GM23248 (cell line): ENCODE results near the gene CAMK1. TPM values are rescaled to one million over a fixed set of nuclear protein-coding genes. Genes with fewer than 3 reads are reported as not detected.

Experiments
- DNase-seq: peaks from one replicate; pipeline ENCODE4 v3.0.0-alpha.2; 2015
- H2AFZ ChIP-seq: fragments of 200-600 bp; sonication (generic); 2 replicates; pipeline ENCODE4 v1.6.1; 2016; ENCODE audit warnings: antibody characterized with exemption
- H3F3A ChIP-seq: fragments of 200-600 bp; sonication (generic); 2 replicates; pipeline ENCODE4 v1.6.1; 2016; ENCODE audit warnings: mild to moderate bottlenecking, antibody characterized with exemption, mixed run types; ENCODE audit not compliant: insufficient read depth
- H3K27ac ChIP-seq: fragments of 200-600 bp; sonication (generic); 2 replicates; pipeline ENCODE4 v1.5.1; 2016; ENCODE audit warnings: mild to moderate bottlenecking
- H3K27me3 ChIP-seq: fragments of 200-600 bp; sonication (generic); replicated peaks from 2 replicates; pipeline ENCODE4 v1.6.1; 2016; ENCODE audit warnings: mild to moderate bottlenecking; ENCODE audit not compliant: insufficient read depth
- H3K36me3 ChIP-seq: fragments of 200-600 bp; sonication (generic); 2 replicates; pipeline ENCODE4 v1.6.1; 2016; ENCODE audit warnings: low read depth, mild to moderate bottlenecking
- H3K4me1 ChIP-seq: fragments of 200-600 bp; sonication (generic); 2 replicates; pipeline ENCODE4 v1.6.1; 2016; ENCODE audit warnings: mild to moderate bottlenecking; ENCODE audit not compliant: insufficient read depth
- H3K4me2 ChIP-seq: fragments of 200-600 bp; sonication (generic); one replicate; pipeline ENCODE4 v1.6.1; 2016; ENCODE audit warnings: mild to moderate bottlenecking; ENCODE audit not compliant: unreplicated experiment
- H3K4me3 ChIP-seq: fragments of 200-600 bp; sonication (generic); 2 replicates; pipeline ENCODE4 v1.5.1; 2016; ENCODE audit warnings: mild to moderate bottlenecking
- H3K79me2 ChIP-seq: fragments of 200-600 bp; sonication (generic); 2 replicates; pipeline ENCODE4 v1.6.1; 2016; ENCODE audit warnings: mild to moderate bottlenecking; ENCODE audit not compliant: insufficient read depth
- H3K9ac ChIP-seq: fragments of 200-600 bp; sonication (generic); 2 replicates; pipeline ENCODE4 v1.6.1; 2016; ENCODE audit warnings: mild to moderate bottlenecking
- H3K9me2 ChIP-seq: fragments of 200-600 bp; sonication (generic); 2 replicates; pipeline ENCODE4 v1.6.1; 2016; ENCODE audit warnings: mixed run types, mild to moderate bottlenecking, moderate library complexity; ENCODE audit not compliant: insufficient read depth
- H3K9me3 ChIP-seq: fragments of 200-600 bp; sonication (generic); one replicate; pipeline ENCODE4 v1.6.1; 2017; ENCODE audit warnings: low read depth
- H4K20me1 ChIP-seq: fragments of 200-600 bp; sonication (generic); 2 replicates; pipeline ENCODE4 v1.6.0; 2016; ENCODE audit not compliant: insufficient read depth
- EZH2 ChIP-seq: fragments of 200-600 bp; sonication (generic); IDR thresholded peaks from 2 replicates; pipeline ENCODE4 v1.6.1; 2018; ENCODE audit warnings: antibody characterized with exemption, mild to moderate bottlenecking; ENCODE audit not compliant: insufficient read depth, poor library complexity, severe bottlenecking
- EZH2phosphoT487 ChIP-seq: fragments of 200-600 bp; sonication (generic); IDR thresholded peaks from 2 replicates; pipeline ENCODE4 v1.6.1; 2018; ENCODE audit warnings: antibody characterized with exemption, moderate library complexity, mild to moderate bottlenecking, low read depth; ENCODE audit not compliant: insufficient read depth
- WGBS, 2 experiments: methylation state at CpG; one replicate each; pipeline ENCODE4 v1.1.6; 2015 to 2017; ENCODE audit warnings: low lambda C conversion rate in 2 of 2, low coverage in 1 of 2; ENCODE audit errors: missing lambda C conversion rate in 2 of 2; 5-methylcytosine and 5-hydroxymethylcytosine counted together
- in situ Hi-C: fragments of 300-500 bp; cut with MboI; formaldehyde crosslinking; loops from 2 replicates; pipeline ENCODE4 v1.15.0; 2020
- polyA plus RNA-seq: library from polyadenylated mRNA; unstranded; fragments of >200 nt; fragmentation: Nextera tagmentation; extraction: Ambion mirVana; gene quantifications from 2 replicates; pipeline ENCODE4 v1.2.1, GENCODE V29; 2016
- total RNA-seq: library from RNA; depleted of rRNA; stranded (reverse); fragments of >200 nt; shearing (Covaris generic); gene quantifications from 2 replicates; pipeline ENCODE4 v1.2.3, GENCODE V29; 2014

The CAMK1 gene
- total and polyA plus RNA-seq, 2 experiments from 2014 or later: 26.9 to 28.3 TPM

- 9 to 19% methylated on average over 7 of the region's 7 CpGs for WGBS, 2 experiments
- Histone ChIP-seq H3K27me3 (no peaks in the 10 kb centered on the region), H3K4me1 (peaks cover 17% of the 10 kb centered on the region), H3K79me2 (peaks cover 61% of the 10 kb centered on the region), H3K9ac (peak overlapping the region; percentile 96), H2AFZ (no peak overlapping the region), H4K20me1 (no peaks in the 10 kb centered on the region; the same call in 1 of the 2 replicates), H3K9me2 (no peaks in the 10 kb centered on the region), H3K36me3 (peaks cover 17% of the 10 kb centered on the region; the same call in 1 of the 2 replicates), H3F3A (peaks cover 9% of the 10 kb centered on the region), H3K9me3 (no peaks in the 10 kb centered on the region), H3K4me2 (peak overlapping the region; percentile 98), H3K4me3 (peak overlapping the region; percentile 84), H3K27ac (peak overlapping the region; percentile 97)
- TF ChIP-seq EZH2phosphoT487: no peak
- TF ChIP-seq EZH2: no peak
- in situ Hi-C loops: no loop called here
- DNase-seq: peak; percentile 73
Observed at GRCh38 chr3:9732740-9733115, 37.0 kb downstream of the CAMK1 start.

- Histone ChIP-seq H3K4me1 (peaks cover 17% of the 10 kb centered on the region), H3K9ac (peak overlapping the region; percentile 96), H4K20me1 (no peaks in the 10 kb centered on the region; the same call in 1 of the 2 replicates), H3K27me3 (no peaks in the 10 kb centered on the region), H3F3A (peaks cover 9% of the 10 kb centered on the region), H3K9me3 (no peaks in the 10 kb centered on the region), H2AFZ (peak overlapping the region; percentile 82), H3K4me3 (peak overlapping the region; percentile 84), H3K9me2 (no peaks in the 10 kb centered on the region), H3K27ac (peak overlapping the region; percentile 97), H3K4me2 (peak overlapping the region; percentile 98), H3K79me2 (peaks cover 56% of the 10 kb centered on the region), H3K36me3 (peaks cover 15% of the 10 kb centered on the region; the same call in 1 of the 2 replicates)
- no peak for TF ChIP-seq EZH2phosphoT487
- no peak for TF ChIP-seq EZH2
- 2 to 3% methylated on average over 31 to 41 of the region's 41 CpGs for WGBS, 2 experiments
- peak; percentile 63 for DNase-seq
- in situ Hi-C loops: no loop called here
Observed at GRCh38 chr3:9732080-9732739, 37.5 kb downstream of the CAMK1 start.

- WGBS, 2 experiments: 1% methylated on average over 60 to 88 of the region's 88 CpGs
- Histone ChIP-seq H3K27me3 (no peaks in the 10 kb centered on the region), H3K36me3 (peaks cover 15% of the 10 kb centered on the region; the same call in 1 of the 2 replicates), H4K20me1 (no peaks in the 10 kb centered on the region; the same call in 1 of the 2 replicates), H3K79me2 (peaks cover 48% of the 10 kb centered on the region), H2AFZ (peak within 1 kb of the TSS; percentile 87), H3F3A (peaks cover 9% of the 10 kb centered on the region), H3K9me3 (no peaks in the 10 kb centered on the region), H3K4me3 (peak within 1 kb of the TSS; percentile 84), H3K4me1 (peaks cover 17% of the 10 kb centered on the region), H3K9ac (peak within 1 kb of the TSS; percentile 96), H3K9me2 (no peaks in the 10 kb centered on the region), H3K4me2 (peak within 1 kb of the TSS; percentile 98), H3K27ac (peak within 1 kb of the TSS; percentile 97)
- peak; percentile 100 for DNase-seq
- in situ Hi-C loops: no loop called here
- TF ChIP-seq EZH2phosphoT487 (no peak), EZH2 (no peak)
Observed at GRCh38 chr3:9731206-9732079, 38.3 kb downstream of the CAMK1 start, which contains the start of gene BRPF1. BRPF1 (plus strand) TSS chr3:9731735; CDS start chr3:9734141, 2,406 bp downstream.

GRCh38 chr3:9730657-9731205 is 39.0 kb downstream of the CAMK1 start:
- Histone ChIP-seq H2AFZ (peak overlapping the region; percentile 87), H3K79me2 (peaks cover 41% of the 10 kb centered on the region), H3K9me2 (no peaks in the 10 kb centered on the region), H3K9ac (peak overlapping the region; percentile 75), H3K27me3 (no peaks in the 10 kb centered on the region), H3K36me3 (peaks cover 14% of the 10 kb centered on the region; the same call in 1 of the 2 replicates), H3K4me3 (peak overlapping the region; percentile 74), H3K4me2 (peak overlapping the region; percentile 77), H3K27ac (peak overlapping the region; percentile 75), H3F3A (peaks cover 9% of the 10 kb centered on the region), H4K20me1 (no peaks in the 10 kb centered on the region; the same call in 1 of the 2 replicates), H3K9me3 (no peaks in the 10 kb centered on the region), H3K4me1 (peaks cover 17% of the 10 kb centered on the region)
- DNase-seq: no peak
- WGBS, 2 experiments: 0% methylated on average over 17 of the region's 17 CpGs
- in situ Hi-C loops: no loop called here
- TF ChIP-seq EZH2phosphoT487 (no peak), EZH2 (no peak)
